ENCODE results near the gene DNAJC9.

DNAJC9 gene

DNA sequence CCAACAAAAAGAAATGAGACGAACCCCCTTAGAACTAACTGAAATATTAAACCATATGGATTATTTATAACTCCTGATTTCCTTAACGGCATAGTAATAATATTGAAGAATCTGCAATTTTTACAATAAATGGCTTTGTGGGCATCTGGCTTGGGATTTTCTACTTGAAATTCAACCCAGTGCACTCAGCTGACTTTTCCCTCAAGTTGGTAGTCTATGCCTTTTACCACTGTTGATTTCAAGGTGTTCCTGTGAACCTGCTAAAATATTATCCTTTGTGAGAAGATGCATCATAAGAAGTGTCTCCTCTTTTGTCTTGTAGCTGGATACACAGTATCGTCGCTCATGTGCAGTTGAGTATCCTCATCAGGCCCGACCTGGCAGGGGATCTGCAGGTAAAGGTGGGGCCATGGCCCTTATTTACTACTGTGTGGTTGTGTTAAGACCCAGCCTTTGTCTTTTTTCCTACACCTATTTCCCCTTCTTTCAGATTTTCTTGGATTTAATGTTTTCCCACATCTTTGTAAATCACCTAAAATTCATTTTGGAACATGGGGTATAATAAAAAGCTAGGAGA, 8.0 kb downstream of the DNAJC9 start:
- DNase-seq, result no peak

DNA sequence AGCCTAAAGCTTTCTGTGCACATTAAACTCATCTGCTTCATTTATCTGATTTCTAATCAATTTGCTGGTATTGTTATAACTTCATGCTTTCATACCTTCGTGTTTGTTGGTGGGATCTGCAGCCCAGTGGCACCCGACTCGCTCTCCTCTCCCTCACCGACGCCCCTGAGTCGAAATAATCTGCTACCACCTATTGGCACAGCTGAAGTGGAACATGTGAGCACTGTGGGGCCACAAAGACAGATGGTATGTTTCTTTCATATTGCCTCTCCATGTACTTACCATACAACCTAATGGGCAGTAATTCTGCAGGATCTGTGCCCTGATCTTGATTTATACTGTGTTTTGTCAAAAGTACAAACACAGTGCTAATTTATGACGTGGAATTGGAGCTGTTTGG, 12.4 kb downstream of the DNAJC9 start:
- no peak for DNase-seq

DNA sequence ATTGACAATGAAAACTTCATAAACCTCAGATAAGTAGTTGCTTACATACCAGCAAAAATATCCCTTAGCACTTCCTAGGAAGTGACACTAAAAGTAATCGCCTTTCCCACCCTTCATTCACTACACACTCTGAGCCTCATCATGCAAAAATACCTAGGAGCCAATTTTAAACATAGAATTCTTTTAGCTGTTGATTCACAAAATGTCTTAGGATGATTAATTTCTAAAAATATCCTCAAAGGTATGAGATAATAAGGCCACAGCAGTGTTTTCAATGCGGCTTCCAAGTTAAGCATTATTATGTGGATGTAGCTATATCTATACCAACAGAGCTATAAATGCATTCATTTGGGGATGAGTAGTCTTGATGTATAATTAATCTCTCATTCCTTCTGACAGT, 13.2 kb downstream of the DNAJC9 start:
- no peak for DNase-seq

DNA sequence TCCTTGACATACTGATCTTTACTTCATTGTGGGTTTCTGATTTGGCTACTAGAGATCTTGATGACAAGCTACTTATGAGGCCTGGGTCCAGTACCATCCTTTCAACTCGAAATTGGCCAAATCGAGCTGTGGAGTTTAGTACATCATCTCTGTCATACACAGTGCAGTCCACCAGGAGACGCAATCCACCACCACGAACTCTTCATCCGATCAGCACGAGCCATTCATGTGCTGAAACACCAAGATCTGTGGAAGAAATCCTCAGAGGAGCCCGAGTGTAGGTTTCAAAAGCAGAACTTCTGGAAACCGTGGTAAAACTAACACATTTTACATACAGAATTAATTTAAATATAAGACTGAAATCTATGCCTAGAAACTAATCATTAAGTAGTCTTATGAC, 14.2 kb downstream of the DNAJC9 start:
- no peak for DNase-seq

DNA sequence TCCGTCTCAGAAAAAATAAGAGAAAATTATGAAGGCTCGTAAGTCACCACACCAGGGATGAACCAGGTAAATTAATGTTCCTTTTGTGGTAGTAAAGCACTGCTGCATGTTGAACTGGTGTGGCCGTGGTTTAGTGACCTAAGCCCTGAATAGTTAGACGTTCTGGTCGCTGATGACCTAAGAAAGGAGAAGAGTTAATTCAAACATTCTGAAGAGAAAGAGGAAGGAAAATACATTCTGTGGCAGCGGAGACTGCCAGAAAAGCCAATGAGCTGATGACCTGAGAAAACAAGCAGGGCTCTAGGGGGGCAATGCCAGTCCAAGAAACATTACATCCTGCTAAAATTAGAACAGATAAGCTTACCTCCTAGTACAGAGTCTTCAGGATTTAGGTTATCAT, 17.5 kb downstream of the DNAJC9 start:
- no peak for DNase-seq

DNA sequence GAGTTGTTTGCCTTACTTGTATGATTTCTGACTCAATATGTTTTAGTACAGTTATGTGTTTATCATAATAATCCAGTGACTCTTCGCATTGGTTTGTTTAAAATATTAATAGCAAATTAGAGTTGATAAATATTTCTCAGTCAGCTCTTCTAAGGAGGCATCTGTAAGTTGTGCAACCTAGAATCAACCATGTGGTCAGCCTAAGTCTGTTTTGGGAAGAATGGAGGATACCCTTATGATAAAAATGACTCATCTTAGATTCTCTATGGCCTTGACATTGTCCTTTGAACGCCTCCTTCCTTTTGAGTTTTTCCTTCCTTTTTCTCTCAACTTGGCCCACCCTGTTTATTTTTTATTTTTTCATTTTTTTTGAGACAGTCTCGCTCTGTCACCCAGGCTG, 18.8 kb downstream of the DNAJC9 start:
- no peak for DNase-seq

DNA sequence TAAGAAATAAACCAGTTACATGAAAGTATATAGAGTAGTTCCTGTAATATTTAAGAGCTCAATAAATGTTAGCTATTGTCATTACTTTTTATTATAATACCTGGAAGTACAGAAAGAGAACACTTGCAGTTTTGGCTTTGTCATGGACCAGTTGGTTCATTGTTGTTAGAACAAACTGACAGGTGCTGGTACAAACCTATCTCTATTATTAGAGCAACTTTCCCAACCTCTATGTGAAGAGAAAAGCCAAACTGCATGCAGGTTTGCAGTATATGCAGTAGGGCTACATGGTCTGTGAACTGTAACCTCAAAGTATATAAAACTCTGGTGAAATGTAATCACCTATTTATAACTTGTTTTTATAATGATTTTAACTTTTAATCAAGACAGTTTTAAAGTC, 20.4 kb downstream of the DNAJC9 start:
- no peak for DNase-seq

DNA sequence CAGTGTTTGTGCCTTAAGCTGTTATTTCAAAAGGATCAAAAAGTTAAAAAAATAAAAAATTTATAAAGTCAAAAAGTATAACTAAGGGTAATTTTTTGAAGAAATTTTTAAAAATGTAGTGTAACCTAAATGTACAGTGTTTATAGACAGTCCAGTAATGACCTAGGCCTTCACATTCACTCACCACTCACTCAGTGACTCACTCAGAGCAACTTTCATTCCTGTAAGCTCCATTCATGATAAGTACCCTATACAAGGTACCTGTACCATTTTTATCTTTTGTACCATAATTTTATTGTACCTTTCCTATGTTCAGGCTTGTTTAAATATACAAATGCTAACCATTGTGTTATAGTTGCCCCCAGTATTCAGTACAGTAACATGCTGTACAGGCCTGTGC, 21.5 kb downstream of the DNAJC9 start:
- DNase-seq, result no peak

DNA sequence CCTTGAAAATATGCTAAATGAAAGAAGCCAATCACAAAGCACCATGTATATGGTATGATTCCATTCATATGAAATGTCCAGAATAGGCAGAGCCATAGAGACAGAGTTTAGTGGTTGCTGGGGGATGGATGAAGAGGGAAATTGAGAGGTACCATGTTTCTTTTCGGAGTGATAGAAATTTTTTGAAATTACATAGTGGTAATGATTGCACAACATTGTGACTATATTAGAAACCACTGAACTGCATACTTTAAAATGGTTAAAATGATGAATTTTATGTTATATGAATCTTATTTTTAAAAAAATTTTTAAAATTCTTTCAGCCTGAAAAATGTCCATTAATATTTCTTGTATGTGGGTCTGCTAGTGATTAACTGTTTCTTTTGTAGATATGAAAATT, 26.1 kb downstream of the DNAJC9 start:
- no peak for DNase-seq

DNA sequence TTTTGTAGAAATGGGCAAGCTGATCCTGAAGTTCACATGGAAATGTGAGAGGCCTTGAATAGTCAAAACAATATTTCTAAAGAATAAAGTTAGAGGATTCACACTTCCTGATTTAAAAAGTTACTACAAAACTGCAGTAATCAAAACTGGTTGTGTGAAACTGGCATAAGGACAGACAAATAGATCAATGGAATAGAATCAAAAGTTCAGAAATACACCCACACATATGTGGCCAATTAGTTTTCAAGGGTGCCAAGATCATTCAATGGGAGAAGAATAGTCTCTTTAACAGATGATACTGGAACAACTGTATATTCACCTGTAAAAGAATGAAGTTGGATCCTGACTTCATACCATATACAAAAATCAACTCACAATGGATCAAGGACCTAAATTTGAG, 27.7 kb downstream of the DNAJC9 start:
- DNase-seq, result no peak

DNA sequence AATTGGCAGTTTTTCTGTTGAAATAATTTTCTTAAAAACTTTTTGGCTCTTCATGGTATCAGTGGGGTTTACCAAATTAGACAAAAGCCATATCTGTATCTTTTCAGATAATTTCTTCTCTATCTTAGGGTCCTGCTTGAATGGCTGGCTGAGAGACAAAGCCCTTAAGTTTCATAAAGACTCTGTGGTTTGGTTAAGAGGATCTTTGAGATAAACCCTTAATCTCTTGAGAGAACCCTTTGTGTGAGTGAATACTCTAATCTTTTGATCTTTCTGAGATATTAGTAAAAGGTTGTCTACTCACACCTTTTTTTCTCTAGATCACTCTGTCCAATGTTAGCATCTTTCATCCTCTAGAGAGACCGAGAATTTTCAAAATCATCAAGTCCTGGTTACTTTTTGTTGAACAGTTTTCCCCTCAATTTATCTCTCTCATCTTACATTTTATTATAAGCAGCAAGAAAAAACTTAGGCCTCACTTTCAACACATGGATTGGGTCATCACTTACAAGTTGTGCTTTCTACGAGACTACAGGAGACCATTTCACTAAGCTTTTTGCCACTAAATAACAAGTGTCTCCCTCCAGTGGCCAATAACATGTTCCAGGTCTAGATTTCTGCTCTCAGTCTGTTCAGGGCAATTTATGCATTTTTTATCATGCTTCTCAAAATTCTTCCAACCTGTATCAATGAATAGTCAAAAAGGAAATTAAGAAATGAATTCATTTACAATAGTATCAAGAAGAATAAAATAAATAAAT, 28.4 kb downstream of the DNAJC9 start:
- DNase-seq, result no peak

DNA sequence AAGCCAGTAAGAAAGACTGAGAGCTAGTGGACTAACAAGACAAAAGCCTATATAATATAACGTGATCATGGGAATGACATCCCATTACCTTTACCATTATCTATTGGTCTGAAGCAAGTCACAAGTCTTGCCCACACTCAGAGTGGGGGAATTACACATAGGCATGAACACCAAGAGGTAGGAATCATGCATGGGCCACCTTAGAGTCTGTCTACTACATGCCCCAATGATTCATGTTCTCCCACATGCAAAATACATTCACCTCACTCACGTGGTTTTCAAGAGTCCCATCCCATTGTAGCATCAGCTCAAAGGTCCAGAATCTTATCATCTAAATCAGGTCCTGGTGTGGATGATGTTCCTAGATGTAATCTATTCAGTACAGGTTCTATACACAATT, 29.4 kb downstream of the DNAJC9 start:
- no peak for DNase-seq

DNA sequence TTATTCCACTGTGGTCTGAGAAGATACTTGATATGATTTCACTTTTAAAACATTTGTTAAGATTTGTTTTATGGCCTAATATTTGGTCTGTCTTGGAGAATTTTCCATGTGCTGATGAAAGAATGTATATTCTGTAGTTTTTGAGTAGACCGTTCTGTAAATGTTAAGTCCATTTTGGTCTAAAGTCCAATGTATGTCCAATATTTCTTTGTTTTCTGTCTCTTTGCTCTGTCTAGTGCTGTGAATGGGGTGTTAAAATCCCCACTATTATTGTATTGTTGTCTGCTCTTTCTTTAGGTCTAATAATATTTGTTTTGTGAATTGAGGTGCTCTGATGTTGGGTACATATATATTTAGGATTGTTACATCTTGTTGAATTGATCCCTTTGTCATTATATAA, 31.3 kb downstream of the DNAJC9 start:
- no peak for DNase-seq

DNA sequence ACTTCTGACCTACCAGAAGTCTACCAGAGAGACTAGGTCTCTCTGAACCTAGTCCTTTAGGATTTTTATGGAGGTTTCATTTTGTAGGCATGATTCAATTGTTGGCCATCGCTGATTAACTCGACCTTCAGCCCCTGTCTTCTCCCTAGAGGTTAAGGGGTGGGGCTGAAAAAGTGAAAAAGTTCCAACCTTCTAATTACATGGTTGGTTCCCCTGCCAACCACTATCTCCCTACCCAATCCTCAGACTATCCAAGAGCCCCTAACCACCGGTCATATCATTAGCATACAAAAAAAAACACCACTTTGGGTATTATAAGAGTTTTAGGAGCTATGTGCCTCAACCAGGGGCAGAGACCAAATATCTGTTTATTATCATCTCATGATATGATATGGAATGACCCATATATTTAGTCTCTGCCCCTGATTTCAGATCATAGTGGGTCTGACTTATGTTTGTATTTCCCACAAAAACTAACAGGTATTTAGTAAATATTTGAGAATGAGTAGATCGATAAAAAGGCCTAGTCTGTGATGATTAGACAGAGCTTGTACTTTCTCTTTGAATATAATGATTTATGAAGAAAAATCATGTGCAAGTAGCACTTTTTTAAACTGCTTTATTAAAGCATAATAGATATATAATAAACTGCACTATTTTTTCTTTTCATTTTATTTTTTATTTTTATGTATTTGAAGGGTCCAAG, 35.8 kb downstream of the DNAJC9 start:
- DNase-seq, result no peak

DNA sequence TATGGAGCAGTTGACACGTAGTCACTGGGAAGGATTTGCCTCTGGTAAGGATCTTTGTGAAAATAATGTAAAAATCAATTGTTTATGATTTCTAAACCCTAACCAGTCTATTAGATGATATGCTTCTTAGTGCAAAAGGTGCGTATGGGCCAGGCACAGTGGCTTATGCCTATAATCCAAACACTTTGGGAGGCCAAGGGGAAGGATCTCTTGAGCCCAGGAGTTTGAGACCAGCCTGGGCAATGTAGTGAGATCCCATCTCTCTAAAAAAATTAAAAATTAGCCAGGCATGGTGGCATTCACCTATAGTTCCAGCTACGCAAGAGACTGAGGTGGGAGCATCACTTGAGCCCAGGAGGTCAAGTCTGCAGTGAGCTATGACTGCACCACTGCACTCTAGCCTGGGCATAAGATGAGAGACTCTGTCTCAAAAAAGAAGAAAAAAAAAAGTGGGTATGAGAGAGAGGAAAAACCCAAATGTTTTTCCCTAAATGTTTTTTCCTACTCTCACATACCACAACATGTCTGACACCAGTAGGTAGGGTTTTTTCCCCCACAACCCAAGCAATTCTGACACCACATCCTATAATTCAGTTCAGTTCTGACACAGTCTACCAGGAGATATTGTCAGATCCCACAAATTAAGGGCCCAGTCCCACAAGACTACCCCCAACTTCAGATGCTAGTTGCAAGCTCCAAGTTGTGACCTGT, 36.5 kb downstream of the DNAJC9 start:
- no peak for DNase-seq

DNA sequence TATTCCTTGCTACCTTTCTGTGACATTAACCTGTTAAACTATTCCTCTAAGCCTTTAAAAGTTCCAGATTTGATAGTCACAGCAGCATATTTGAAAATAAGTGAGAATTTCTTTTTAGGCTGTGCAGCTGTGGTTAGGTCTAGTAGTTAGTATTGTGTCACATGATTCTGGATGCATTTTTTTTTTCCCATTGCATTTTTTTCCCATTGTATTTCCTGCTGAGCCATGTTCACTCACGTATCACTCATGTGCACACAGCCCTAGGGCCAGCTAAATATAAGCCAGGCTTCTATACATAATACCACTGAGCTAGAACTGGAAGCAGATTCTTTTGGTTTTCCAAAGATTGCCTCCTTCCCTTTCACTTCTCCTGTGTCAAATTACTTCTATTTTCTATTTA, 37.4 kb downstream of the DNAJC9 start:
- no peak for DNase-seq

DNA sequence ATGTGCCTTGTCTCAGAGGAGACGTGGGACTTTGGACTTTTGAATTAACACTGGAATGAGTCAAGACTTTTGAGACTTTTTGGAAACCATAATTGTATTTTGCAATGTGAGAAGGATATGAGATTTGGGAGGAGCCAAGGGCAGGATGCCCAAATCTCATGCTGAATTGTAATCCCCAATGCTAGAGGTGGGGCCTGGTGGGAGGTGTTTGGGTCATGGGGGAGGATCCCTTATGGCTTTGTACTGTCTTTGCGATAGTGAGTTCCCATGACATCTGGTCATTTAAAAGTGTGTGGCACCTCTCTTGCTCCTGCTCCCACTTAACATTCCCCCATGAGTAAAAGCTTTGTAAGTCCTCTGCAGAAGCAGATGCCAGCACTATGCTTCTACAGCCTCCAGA, 39.2 kb downstream of the DNAJC9 start:
- DNase-seq, result no peak

DNA sequence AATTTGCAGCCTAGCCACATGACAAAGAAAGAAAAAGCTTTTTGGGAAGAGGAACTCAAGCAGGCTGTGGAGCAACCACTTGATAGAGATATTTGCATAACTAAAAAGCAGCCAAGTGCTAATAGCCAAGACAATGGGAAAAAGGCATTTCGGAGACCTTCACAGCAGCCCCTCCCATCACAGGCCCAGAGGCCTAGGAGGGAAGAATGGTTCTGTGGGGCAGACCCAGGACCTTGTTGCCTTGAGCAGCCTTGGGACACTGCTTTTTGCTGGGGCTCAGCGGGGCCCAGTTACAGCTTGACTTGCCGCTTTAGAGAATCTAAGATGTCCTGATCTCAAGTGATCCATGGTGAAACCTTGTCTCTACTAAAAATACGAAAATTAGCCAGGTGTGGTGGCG, 40.7 kb downstream of the DNAJC9 start:
- DNase-seq, result no peak

DNA sequence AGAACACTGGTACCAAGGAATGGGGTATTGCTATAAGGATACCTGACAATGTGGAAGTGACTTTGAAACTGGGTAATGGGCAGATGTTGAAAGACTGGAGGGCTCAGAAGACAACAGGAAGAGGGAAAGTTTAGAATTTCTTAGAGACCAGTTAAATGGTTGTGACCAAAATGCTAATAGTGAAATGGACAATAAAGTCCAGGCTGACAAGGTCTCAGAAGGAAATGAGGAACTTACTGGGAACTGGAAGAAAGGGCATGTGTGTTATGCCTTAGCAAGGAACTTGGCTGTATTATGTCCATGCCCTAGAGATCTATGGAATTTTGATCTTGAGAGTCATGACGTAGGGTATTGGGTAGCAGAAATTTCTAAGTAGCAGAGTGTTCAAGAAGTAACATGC, 41.2 kb downstream of the DNAJC9 start:
- no peak for DNase-seq

DNA sequence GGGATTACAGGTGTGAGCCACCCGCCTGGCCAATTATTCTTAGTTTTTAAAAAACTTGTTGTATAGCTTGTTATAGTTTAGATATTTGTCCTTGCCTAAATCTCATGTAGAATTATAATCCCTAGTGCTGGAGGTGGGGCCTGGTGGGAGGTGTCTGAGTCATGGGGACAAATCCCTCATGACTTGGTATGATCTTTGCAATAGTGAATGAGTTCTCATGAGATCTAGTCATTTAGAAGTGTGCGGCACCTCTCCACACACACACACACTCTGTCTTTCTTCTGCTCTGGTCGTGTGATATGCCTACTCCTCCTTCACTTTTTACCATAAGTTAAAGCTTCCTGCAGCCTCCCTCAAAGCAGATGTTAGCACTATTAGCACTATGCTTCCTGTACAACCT, 42.0 kb downstream of the DNAJC9 start:
- no peak for DNase-seq
